Suprapubic skin (tissue), 4 donors: ENCODE results near the gene BCL11A.

Experiments used
- CTCF ChIP-seq, 2 donors: fragments of 200-600 bp in 1 of 2; fragments of 450-650 bp in 1 of 2; sonication (generic) in 1 of 2; IDR thresholded peaks; one replicate each; pipeline ENCODE4 v1.5.1; 2016 to 2019; ENCODE audit warnings: antibody characterized with exemption in 2 of 2, mild to moderate bottlenecking in 1 of 2, moderate library complexity in 1 of 2
- POLR2A ChIP-seq, 2 donors: fragments of 450-650 bp; IDR thresholded peaks; one replicate each; pipeline ENCODE4 v1.6.1; 2017; ENCODE audit warnings: antibody characterized with exemption in 2 of 2, mild to moderate bottlenecking in 2 of 2, moderate library complexity in 2 of 2
- POLR2AphosphoS5 ChIP-seq, 3 donors: sonication (generic); formaldehyde crosslinking; IDR thresholded peaks; one replicate each; pipeline ENCODE4 v1.6.1; 2017; ENCODE audit warnings: antibody characterized with exemption in 3 of 3

- no peak for TF ChIP-seq CTCF (IDR thresholded peaks at IDR 0.05)
- no peak for TF ChIP-seq POLR2AphosphoS5 (IDR thresholded peaks at IDR 0.05)
- no peak for TF ChIP-seq POLR2A (IDR thresholded peaks at IDR 0.05)
Observed at GRCh38 chr2:60544062-60544461, 9.4 kb downstream of the BCL11A start.
